Gastrocnemius medialis (tissue), 4 donors: Measurements from ENCODE around the gene COPG1.

Experiments used
- CTCF ChIP-seq, 5 experiments: fragments of 450-650 bp in 3 of 5; fragments of 200-600 bp in 2 of 5; sonication (generic) in 2 of 5; IDR thresholded peaks in 4 of 5; conservative IDR thresholded peaks in 1 of 5; 1 replicate in 4 of 5; 2 replicates in 1 of 5; pipeline ENCODE4 v1.5.1; 2016 to 2019; ENCODE audit warnings: antibody characterized with exemption in 5 of 5, mild to moderate bottlenecking in 3 of 5, moderate library complexity in 3 of 5
- POLR2A ChIP-seq, 2 donors: fragments of 450-650 bp; IDR thresholded peaks; one replicate each; pipeline ENCODE4 v1.6.1; 2017; ENCODE audit warnings: antibody characterized with exemption in 2 of 2, mild to moderate bottlenecking in 2 of 2, moderate library complexity in 2 of 2

DNA sequence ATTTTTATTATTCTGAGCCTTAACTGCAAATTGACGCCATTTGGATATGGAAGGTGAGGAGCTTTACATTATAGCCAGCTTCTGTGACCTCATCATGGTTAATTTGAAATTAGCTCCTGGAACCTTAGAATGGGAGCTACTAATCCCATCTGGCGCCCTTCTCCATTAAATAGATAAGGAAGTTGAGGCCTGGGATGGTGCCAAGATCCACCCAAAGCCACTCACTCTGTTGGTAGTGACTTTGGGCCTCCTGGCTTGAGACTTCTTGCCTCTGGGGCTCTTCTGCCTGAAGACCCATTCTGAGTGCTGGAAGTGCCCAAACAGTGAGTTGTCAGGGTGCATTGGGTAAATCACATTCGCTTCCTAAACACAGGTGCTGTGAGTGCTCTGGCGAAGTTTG lies 17.2 kb downstream of the COPG1 start:
- TF ChIP-seq CTCF (IDR thresholded peaks at IDR 0.05 in 4 of 5, conservative IDR thresholded peaks at IDR 0.05 in 1 of 5) (no peak), POLR2A (IDR thresholded peaks at IDR 0.05) (no peak)
